HUES48 (cell line): Measurements from ENCODE around the gene CNP.
A peak's percentile ranks its signal among the peaks of the same experiment; 100 is the strongest.

ENCODE experiments used
- H3K27ac ChIP-seq: one replicate; pipeline ENCODE4 v1.7.0; 2013; ENCODE audit warnings: low read depth, low read length, inconsistent platforms
- H3K27me3 ChIP-seq: 2 replicates; pipeline ENCODE4 v1.6.1; 2013; ENCODE audit warnings: mild to moderate bottlenecking, low read length; ENCODE audit not compliant: control insufficient read depth, insufficient read depth
- H3K36me3 ChIP-seq: 2 replicates; pipeline ENCODE4 v1.6.1; 2013; ENCODE audit warnings: low read length; ENCODE audit not compliant: control insufficient read depth, insufficient read depth
- H3K4me1 ChIP-seq: 2 replicates; pipeline ENCODE4 v1.6.1; 2013; ENCODE audit warnings: mild to moderate bottlenecking, low read length; ENCODE audit not compliant: control insufficient read depth, insufficient read depth
- H3K4me3 ChIP-seq: 2 replicates; pipeline ENCODE4 v1.5.1; 2013; ENCODE audit warnings: mild to moderate bottlenecking, low read depth, low read length
- H3K9ac ChIP-seq: 2 replicates; pipeline ENCODE4 v1.6.1; 2013; ENCODE audit warnings: mild to moderate bottlenecking, low read depth, low read length, moderate library complexity
- H3K9me3 ChIP-seq: 2 replicates; pipeline ENCODE4 v1.6.1; 2013; ENCODE audit warnings: low read length; ENCODE audit not compliant: control insufficient read depth, insufficient read depth

Gene CNP

GRCh38 chr17:41965694-41966462 lies 717 bp upstream of the CNP start:
- Histone ChIP-seq H3K27ac (peak overlapping the region; percentile 87), H3K9me3 (no peaks in the 10 kb centered on the region), H3K4me1 (peaks cover 10% of the 10 kb centered on the region), H3K4me3 (peak overlapping the region; percentile 85), H3K27me3 (no peaks in the 10 kb centered on the region), H3K36me3 (peaks cover 18% of the 10 kb centered on the region), H3K9ac (peak overlapping the region; percentile 2; the same call in 1 of the 2 replicates)

GRCh38 chr17:41967141-41967920 lies 736 bp downstream of the CNP start:
- H3K4me3 ChIP-seq, result peak overlapping the region; percentile 85
- peaks cover 30% of the 10 kb centered on the region for H3K36me3 ChIP-seq
- H3K9me3 ChIP-seq, result no peaks in the 10 kb centered on the region
- no peaks in the 10 kb centered on the region for H3K27me3 ChIP-seq
- H3K27ac ChIP-seq, result peak overlapping the region; percentile 78
- peak overlapping the region; percentile 82 for H3K9ac ChIP-seq
- peaks cover 10% of the 10 kb centered on the region for H3K4me1 ChIP-seq

- no peaks in the 10 kb centered on the region for H3K9me3 ChIP-seq
- H3K4me3 ChIP-seq, result peak overlapping the region; percentile 85; the same call in 1 of the 2 replicates
- peaks cover 37% of the 10 kb centered on the region for H3K36me3 ChIP-seq
- H3K27me3 ChIP-seq, result no peaks in the 10 kb centered on the region
- no peak overlapping the region for H3K9ac ChIP-seq
- no peak overlapping the region for H3K27ac ChIP-seq
- peaks cover 10% of the 10 kb centered on the region for H3K4me1 ChIP-seq
Measured at GRCh38 chr17:41967921-41968578, 1.5 kb downstream of the CNP start.

- Histone ChIP-seq H3K4me3 (no peak overlapping the region), H3K36me3 (peaks cover 43% of the 10 kb centered on the region), H3K4me1 (peaks cover 10% of the 10 kb centered on the region), H3K9me3 (no peaks in the 10 kb centered on the region), H3K27me3 (no peaks in the 10 kb centered on the region), H3K9ac (no peak overlapping the region), H3K27ac (no peak overlapping the region)
Measured at GRCh38 chr17:41968676-41969075, 2.1 kb downstream of the CNP start.

- H3K4me1 ChIP-seq, result peaks cover 6% of the 10 kb centered on the region; the same call in 1 of the 2 replicates
- no peaks in the 10 kb centered on the region for H3K27me3 ChIP-seq
- no peak overlapping the region for H3K4me3 ChIP-seq
- H3K27ac ChIP-seq, result no peak overlapping the region
- H3K36me3 ChIP-seq, result peaks cover 66% of the 10 kb centered on the region
- H3K9me3 ChIP-seq, result no peaks in the 10 kb centered on the region
- no peak overlapping the region for H3K9ac ChIP-seq
Measured at GRCh38 chr17:41970901-41971331, 4.3 kb downstream of the CNP start.

- Histone ChIP-seq H3K9me3 (no peaks in the 10 kb centered on the region), H3K9ac (no peak overlapping the region), H3K27me3 (no peaks in the 10 kb centered on the region), H3K4me3 (no peak overlapping the region), H3K4me1 (peaks cover 6% of the 10 kb centered on the region; the same call in 1 of the 2 replicates), H3K27ac (no peak overlapping the region), H3K36me3 (peaks cover 76% of the 10 kb centered on the region)
Measured at GRCh38 chr17:41971721-41972523, 5.3 kb downstream of the CNP start.

GRCh38 chr17:41972571-41973407 lies 6.2 kb downstream of the CNP start:
- H3K27me3 ChIP-seq, result no peaks in the 10 kb centered on the region

GRCh38 chr17:41973408-41973811 lies 6.8 kb downstream of the CNP start:
- H3K27me3 ChIP-seq, result no peaks in the 10 kb centered on the region
- no peak overlapping the region for H3K27ac ChIP-seq
- no peaks in the 10 kb centered on the region for H3K9me3 ChIP-seq
- H3K4me1 ChIP-seq, result no peaks in the 10 kb centered on the region
- H3K9ac ChIP-seq, result no peak overlapping the region
- H3K36me3 ChIP-seq, result peaks cover 85% of the 10 kb centered on the region
- H3K4me3 ChIP-seq, result no peak overlapping the region

More at GRCh38 chr17:41972571-41973407, 6.2 kb downstream of the CNP start:
- Histone ChIP-seq H3K9me3 (no peaks in the 10 kb centered on the region), H3K27ac (no peak overlapping the region), H3K36me3 (peaks cover 85% of the 10 kb centered on the region), H3K4me3 (no peak overlapping the region), H3K4me1 (peaks cover under 1% of the 10 kb centered on the region; the same call in 1 of the 2 replicates), H3K9ac (no peak overlapping the region)

GRCh38 chr17:41974031-41974430 lies 7.4 kb downstream of the CNP start:
- H3K4me3 ChIP-seq, result no peak overlapping the region
- H3K27me3 ChIP-seq, result no peaks in the 10 kb centered on the region
- no peak overlapping the region for H3K9ac ChIP-seq
- H3K36me3 ChIP-seq, result peaks cover 83% of the 10 kb centered on the region
- no peaks in the 10 kb centered on the region for H3K9me3 ChIP-seq
- H3K27ac ChIP-seq, result no peak overlapping the region
- H3K4me1 ChIP-seq, result no peaks in the 10 kb centered on the region
